ENCODE data around the gene MOCS3.

GRCh38 chr20:50930139-50930975, 28.3 kb upstream of the MOCS3 start:
- TF ChIP-seq, protein P1, sequence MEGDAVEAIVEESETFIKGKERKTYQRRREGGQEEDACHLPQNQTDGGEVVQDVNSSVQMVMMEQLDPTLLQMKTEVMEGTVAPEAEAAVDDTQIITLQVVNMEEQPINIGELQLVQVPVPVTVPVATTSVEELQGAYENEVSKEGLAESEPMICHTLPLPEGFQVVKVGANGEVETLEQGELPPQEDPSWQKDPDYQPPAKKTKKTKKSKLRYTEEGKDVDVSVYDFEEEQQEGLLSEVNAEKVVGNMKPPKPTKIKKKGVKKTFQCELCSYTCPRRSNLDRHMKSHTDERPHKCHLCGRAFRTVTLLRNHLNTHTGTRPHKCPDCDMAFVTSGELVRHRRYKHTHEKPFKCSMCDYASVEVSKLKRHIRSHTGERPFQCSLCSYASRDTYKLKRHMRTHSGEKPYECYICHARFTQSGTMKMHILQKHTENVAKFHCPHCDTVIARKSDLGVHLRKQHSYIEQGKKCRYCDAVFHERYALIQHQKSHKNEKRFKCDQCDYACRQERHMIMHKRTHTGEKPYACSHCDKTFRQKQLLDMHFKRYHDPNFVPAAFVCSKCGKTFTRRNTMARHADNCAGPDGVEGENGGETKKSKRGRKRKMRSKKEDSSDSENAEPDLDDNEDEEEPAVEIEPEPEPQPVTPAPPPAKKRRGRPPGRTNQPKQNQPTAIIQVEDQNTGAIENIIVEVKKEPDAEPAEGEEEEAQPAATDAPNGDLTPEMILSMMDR (IDR thresholded peaks at IDR 0.05) = no peak
- TF ChIP-seq FOXP1 (CRISPR knock-in tag; IDR thresholded peaks at IDR 0.05; ENCODE audit: borderline replicate concordance) (0 out of 2 replicates have a peak, but pooled peaks have one; percentile 25), FOXJ3 (CRISPR knock-in tag; IDR thresholded peaks at IDR 0.05; ENCODE audit: borderline replicate concordance) (no peak), NFYB (CRISPR knock-in tag; conservative IDR thresholded peaks at IDR 0.05; ENCODE audit: low read depth) (no peak), IRF2 (CRISPR knock-in tag; IDR thresholded peaks at IDR 0.05; ENCODE audit: borderline replicate concordance, low read depth) (no peak), SP1 (CRISPR knock-in tag; conservative IDR thresholded peaks at IDR 0.05) (no peak), ELF4 (CRISPR knock-in tag; IDR thresholded peaks at IDR 0.05; ENCODE audit: low read depth) (no peak), E2F1 (CRISPR knock-in tag; IDR thresholded peaks at IDR 0.05) (no peak), MYBL2 (CRISPR knock-in tag; IDR thresholded peaks at IDR 0.05) (no peak)
- TF ChIP-seq, protein P2, sequence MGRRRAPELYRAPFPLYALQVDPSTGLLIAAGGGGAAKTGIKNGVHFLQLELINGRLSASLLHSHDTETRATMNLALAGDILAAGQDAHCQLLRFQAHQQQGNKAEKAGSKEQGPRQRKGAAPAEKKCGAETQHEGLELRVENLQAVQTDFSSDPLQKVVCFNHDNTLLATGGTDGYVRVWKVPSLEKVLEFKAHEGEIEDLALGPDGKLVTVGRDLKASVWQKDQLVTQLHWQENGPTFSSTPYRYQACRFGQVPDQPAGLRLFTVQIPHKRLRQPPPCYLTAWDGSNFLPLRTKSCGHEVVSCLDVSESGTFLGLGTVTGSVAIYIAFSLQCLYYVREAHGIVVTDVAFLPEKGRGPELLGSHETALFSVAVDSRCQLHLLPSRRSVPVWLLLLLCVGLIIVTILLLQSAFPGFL (CRISPR knock-in tag; IDR thresholded peaks at IDR 0.05; ENCODE audit: borderline replicate concordance) = no peak
- TF ChIP-seq, protein P3, sequence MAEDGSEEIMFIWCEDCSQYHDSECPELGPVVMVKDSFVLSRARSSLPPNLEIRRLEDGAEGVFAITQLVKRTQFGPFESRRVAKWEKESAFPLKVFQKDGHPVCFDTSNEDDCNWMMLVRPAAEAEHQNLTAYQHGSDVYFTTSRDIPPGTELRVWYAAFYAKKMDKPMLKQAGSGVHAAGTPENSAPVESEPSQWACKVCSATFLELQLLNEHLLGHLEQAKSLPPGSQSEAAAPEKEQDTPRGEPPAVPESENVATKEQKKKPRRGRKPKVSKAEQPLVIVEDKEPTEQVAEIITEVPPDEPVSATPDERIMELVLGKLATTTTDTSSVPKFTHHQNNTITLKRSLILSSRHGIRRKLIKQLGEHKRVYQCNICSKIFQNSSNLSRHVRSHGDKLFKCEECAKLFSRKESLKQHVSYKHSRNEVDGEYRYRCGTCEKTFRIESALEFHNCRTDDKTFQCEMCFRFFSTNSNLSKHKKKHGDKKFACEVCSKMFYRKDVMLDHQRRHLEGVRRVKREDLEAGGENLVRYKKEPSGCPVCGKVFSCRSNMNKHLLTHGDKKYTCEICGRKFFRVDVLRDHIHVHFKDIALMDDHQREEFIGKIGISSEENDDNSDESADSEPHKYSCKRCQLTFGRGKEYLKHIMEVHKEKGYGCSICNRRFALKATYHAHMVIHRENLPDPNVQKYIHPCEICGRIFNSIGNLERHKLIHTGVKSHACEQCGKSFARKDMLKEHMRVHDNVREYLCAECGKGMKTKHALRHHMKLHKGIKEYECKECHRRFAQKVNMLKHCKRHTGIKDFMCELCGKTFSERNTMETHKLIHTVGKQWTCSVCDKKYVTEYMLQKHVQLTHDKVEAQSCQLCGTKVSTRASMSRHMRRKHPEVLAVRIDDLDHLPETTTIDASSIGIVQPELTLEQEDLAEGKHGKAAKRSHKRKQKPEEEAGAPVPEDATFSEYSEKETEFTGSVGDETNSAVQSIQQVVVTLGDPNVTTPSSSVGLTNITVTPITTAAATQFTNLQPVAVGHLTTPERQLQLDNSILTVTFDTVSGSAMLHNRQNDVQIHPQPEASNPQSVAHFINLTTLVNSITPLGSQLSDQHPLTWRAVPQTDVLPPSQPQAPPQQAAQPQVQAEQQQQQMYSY (CRISPR knock-in tag; IDR thresholded peaks at IDR 0.05) = no peak
- TF ChIP-seq, protein P4, sequence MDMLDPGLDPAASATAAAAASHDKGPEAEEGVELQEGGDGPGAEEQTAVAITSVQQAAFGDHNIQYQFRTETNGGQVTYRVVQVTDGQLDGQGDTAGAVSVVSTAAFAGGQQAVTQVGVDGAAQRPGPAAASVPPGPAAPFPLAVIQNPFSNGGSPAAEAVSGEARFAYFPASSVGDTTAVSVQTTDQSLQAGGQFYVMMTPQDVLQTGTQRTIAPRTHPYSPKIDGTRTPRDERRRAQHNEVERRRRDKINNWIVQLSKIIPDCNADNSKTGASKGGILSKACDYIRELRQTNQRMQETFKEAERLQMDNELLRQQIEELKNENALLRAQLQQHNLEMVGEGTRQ (CRISPR knock-in tag; IDR thresholded peaks at IDR 0.05) = no peak
- TF ChIP-seq, protein P5, sequence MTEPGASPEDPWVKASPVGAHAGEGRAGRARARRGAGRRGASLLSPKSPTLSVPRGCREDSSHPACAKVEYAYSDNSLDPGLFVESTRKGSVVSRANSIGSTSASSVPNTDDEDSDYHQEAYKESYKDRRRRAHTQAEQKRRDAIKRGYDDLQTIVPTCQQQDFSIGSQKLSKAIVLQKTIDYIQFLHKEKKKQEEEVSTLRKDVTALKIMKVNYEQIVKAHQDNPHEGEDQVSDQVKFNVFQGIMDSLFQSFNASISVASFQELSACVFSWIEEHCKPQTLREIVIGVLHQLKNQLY (CRISPR knock-in tag; IDR thresholded peaks at IDR 0.05) = no peak
- TF ChIP-seq, protein P6, sequence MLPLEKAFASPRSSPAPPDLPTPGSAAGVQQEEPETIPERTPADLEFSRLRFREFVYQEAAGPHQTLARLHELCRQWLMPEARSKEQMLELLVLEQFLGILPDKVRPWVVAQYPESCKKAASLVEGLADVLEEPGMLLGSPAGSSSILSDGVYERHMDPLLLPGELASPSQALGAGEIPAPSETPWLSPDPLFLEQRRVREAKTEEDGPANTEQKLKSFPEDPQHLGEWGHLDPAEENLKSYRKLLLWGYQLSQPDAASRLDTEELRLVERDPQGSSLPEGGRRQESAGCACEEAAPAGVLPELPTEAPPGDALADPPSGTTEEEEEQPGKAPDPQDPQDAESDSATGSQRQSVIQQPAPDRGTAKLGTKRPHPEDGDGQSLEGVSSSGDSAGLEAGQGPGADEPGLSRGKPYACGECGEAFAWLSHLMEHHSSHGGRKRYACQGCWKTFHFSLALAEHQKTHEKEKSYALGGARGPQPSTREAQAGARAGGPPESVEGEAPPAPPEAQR (CRISPR knock-in tag; IDR thresholded peaks at IDR 0.05) = no peak

Measured in WTC11 (cell line).